GM21381 (cell line): ENCODE measurements around the gene CCDC50.

Experiments used
- ATAC-seq: cut with Tn5 transposase; IDR thresholded peaks from one replicate; pipeline ENCODE4 v1.9.1; 2021; ENCODE audit warnings: mild to moderate bottlenecking, moderate library complexity; ENCODE audit not compliant: unreplicated experiment

CCDC50 gene

GRCh38 chr3:191328962-191329653, at the start of gene CCDC50:
Gene CCDC50 (plus strand): TSS chr3:191329394. CDS start chr3:191329675, 281 bp downstream.
- peak; percentile 75 for ATAC-seq

- no peak for ATAC-seq
Observed at GRCh38 chr3:191280111-191280510, 49.1 kb upstream of the CCDC50 start.

- no peak for ATAC-seq
Observed at GRCh38 chr3:191280882-191281281, 48.3 kb upstream of the CCDC50 start.

DNA sequence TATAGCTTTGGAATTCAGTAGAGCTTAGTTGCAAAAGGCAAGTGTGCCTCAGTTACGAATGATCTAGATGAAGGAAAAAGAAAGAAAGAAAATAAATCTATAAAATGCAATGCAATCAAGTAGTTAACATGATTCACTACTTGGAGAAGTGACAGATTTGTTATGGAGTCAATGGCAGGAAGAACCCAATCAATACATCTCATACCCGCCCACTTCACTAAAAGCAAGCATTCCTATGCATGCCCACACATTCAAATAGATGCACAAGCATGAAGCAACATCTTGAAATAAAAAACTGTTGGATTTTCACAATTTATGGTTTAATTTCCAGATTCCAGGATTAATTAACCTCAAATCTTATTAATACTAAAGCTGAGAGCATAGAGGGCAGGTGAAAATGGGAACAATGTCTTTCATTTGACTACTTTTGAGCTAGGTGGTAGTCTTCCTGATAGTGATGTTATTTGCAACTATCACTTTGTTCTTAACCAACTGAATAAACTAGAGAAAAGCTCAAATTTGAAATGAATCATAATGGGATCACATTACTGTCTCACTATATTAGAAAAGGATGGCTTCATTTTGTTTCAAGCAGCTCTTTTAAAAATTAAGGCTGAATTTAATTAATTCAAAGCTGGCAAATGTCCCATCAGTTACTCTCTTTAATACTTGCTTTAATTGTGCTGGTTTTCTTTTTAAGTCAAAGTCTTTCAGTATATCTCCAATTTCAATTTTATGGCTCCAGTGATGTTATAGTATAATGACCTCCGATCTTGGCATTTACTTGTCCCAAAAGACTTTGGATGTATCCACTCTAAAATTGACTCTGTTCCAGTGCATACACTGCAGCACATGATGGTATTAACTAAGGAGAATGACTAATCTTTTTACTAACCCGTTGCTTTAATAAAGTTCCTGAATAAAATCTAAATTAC, 46.7 kb upstream of the CCDC50 start:
- ATAC-seq, result no peak

DNA sequence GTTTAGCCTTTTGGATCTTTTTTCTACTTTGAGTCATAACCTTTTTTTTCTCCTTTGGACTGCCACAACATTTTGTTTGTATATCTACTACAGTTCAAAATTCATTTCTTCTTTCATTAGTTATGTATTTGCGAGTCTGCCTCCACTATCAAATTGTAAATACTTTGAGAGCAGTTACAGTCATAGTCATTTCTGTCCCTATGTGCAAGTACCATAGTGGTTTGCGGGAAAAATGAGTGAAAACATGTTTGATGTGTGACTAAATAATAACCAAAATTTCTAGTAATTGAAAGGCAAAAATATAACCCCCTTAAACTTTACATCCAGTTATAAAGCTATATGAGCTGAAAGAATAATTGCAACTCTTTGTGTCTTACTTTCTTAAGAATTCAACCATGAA, 45.8 kb upstream of the CCDC50 start:
- peak; percentile 55 for ATAC-seq

DNA sequence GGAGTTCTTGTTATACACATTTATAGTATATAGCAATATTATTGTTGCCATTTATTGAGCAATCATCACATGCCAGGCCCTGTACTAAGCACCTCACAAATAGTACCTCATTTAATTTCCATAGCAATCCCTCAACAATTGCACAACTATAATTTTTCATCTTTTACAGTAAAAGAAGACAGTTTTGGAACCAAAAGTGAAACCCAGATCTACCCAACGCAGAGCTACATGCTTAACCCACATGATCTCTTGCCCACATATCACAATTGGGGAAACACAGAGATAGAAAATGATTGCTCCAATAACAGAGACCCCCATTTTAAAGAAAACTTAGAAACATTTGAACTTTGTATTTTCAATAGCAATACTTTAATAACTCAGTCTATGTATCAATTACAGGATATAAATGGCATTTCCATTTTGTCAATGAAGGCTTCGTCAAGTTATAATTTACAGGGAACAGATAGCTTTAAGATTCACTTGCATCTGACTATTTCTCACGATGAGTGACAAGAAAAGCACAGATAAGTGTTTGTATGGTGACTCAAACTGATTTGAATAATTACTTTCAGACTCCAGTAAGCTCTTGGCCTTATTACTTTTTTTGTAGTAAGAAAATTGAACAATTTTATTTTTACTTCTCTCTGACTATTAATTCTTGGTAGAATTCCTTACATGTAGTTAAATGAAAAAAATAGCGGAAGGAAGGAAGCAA, 38.7 kb upstream of the CCDC50 start:
- ATAC-seq, result peak; percentile 77

GRCh38 chr3:191292243-191293015, 36.8 kb upstream of the CCDC50 start:
- no peak for ATAC-seq

GRCh38 chr3:191294291-191294690, 34.9 kb upstream of the CCDC50 start:
- ATAC-seq, result no peak

DNA sequence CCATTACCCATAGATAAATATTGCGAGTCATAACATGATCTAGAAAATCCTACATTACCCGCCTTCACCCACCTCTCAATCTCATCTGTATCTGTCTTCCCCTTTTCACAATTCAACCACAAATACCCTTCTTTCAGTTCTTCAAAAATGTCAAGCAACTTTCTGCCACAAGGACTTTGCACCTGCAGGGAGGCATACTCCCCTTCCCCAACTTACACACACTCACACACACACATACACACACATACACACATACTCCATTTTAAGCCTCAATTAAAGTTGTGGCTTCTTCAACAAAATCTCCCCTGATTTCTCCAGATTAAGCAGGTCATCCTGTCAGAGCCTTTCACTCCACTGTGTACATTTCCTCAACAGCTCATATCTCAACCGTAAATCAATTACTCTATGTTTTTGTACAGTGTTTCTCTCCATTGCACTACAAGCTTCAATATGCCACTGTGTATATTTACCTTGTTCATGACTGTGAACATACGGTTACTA, 33.1 kb upstream of the CCDC50 start:
- peak; percentile 84 for ATAC-seq

- no peak for ATAC-seq
Observed at GRCh38 chr3:191298846-191299245, 30.3 kb upstream of the CCDC50 start.

GRCh38 chr3:191300422-191300821, 28.8 kb upstream of the CCDC50 start:
- no peak for ATAC-seq

DNA sequence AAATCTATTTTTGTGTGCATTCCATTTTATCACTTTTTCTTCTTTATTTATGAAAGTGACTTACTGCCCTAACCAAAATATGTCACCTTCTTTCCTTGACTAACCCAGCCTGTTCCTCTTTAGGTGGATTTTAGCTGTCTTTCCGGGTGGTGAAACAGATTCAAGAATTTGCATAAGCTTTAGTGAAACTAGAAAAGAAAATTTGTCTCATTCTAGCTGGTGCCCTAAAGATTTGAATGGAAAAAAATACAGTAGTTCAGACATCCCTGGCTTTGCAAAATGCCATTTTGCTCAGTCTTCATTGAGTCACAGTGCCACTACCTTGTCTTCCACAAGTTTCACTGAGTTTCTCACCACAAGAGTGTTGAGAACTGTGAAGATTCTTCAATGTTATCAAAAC, 28.2 kb upstream of the CCDC50 start:
- peak; percentile 73 for ATAC-seq

DNA sequence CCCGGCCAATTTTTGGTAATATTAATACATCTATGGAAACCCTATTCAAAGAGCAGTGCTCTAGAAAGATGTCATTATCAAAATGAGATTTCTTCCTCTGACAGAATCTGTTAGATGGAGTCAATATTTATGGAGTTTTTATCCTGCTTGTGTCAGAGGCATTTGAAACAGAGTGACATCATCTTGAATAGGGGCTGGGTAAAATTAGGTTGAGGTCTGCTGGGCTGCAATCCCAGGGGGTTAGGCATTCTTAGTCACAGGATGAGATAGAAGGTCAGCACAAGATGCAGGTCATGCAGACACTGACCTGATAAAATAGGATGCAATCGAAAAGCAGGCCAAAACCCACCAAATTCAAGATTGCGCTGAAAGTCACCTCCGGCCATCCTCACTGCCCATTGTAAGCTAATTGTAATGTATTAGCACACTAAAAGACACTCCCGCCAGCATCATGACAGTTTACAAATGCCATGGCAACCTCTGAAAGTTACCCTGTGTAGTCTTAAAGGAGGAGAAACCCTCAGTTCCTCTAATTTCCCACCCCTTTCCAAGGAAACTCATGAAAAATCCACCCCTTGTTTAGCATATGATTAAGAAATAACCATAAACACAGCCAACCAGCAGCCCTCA, 27.3 kb upstream of the CCDC50 start:
- ATAC-seq, result no peak

GRCh38 chr3:191302451-191302850, 26.7 kb upstream of the CCDC50 start:
- ATAC-seq, result no peak

GRCh38 chr3:191303596-191303995, 25.6 kb upstream of the CCDC50 start:
- no peak for ATAC-seq

DNA sequence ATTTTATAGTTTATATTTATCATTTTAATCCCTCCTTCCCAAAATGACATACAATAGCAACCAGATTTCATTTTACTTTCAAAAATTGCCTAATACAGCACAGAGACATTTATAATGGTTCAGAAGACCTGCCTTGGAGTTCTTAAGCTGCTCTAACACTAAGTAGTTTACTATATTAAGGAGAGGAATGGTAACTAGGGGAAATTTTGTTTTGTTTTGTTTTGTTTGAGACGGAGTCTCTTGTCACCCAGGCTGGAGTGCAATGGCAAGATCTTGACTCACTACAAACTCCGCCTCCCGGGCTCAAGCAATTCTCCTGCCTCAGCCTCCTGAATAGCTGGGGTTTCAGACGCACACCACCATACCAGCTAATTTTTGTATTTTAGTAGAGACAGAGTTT, 22.8 kb upstream of the CCDC50 start:
- ATAC-seq, result no peak

DNA sequence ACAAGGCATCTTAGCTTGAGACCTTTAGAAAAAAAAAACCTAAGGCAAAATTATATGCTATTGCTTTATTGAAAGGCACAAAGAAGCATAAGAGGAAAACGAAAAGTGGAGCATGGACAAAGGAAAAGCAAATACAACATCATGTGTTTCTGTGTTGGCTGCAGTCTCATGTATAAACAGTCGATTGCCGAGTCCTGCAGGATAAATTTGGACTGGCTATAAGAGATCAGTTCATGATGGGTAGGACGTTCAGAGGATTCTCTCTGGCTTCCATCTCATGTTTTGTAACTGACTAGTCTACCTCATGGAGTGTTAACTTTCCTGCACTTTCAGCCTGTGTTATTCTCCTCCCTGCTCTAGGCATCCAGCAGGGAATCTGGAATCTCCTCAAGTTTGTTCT, 21.9 kb upstream of the CCDC50 start:
- no peak for ATAC-seq

GRCh38 chr3:191313296-191313695, 15.9 kb upstream of the CCDC50 start:
- ATAC-seq, result no peak

- ATAC-seq, result no peak
Observed at GRCh38 chr3:191314109-191314728, 15.0 kb upstream of the CCDC50 start.
